H1 (cell line): Measurements from ENCODE around the gene KDF1. TPM values are rescaled to one million over a fixed set of nuclear protein-coding genes. Genes with fewer than 3 reads are reported as not detected.

Experiments
- GABPA ChIP-seq: IDR thresholded peaks from 2 replicates; pipeline ENCODE4 v1.6.1; 2011; ENCODE audit warnings: mild to moderate bottlenecking, low read length, moderate library complexity, borderline replicate concordance; ENCODE audit not compliant: insufficient read depth
- polyA plus RNA-seq, 7 experiments: library from polyadenylated mRNA; depleted of rRNA in 3 of 7; stranded (reverse) in 5 of 7; unstranded in 2 of 7; fragments of >200 nt in 5 of 7; fragments of 200-250 nt in 2 of 7; gene quantifications; 1 replicate in 5 of 7; 2 replicates in 1 of 7; 4 replicates in 1 of 7; pipeline versions ENCODE4 v1.2.1 to v1.2.3, GENCODE V29; 2011 to 2013; ENCODE audit warnings: missing spikeins in 2 of 7, mixed read lengths in 2 of 7
- total RNA-seq: library from RNA; stranded (reverse); fragmentation: NEBNext Ultra II Directional; extraction: Animal tissue kit (Norgen Biotek cat#: 25700); gene quantifications from 2 replicates; pipeline ENCODE4 v1.2.1, GENCODE V29; 2021

Gene KDF1
- total and polyA plus RNA-seq, 2 of the 8 experiments (the other 6 are each of a cell fraction or from before 2014, with no cell fraction given), result 16.9 to 37.5 TPM

DNA sequence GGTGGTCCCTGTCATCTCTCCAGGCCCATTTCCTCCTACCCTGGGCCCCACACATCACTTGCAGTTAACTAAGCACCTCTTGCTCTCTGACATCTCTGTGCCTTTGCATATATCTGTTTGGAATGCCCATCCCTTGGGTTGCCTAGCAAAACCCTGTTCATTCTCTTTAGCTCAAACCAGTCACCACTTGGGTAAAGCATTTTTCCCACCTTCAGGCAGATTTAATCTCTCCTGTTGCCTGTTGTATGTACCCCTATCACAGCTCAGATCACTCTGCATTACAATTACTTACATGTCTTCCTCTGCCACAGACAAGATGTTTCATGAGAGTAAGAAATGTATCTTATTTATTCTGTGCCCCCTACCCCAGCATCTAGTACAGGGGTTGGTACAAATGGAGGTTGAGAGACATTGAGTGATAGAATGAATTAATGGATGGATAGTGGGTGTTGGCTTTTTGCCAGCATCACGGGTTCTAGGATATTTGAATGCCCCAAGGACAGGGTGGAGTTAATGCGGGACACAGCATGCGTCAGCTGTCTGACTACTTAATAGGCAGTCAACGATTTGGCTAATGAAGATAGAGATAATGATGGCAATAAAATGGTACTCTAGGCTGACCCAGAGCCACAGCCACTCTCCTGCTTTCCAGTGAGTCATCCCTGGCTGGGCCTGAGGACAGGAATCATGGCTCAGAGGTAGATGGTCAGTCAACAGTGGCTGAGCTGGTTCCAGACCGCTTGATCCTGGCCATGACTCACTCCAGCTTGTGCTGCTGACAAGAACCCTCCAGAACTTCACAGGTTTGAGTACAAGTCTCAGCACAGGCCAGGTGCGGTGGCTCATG, 53.0 kb downstream of the KDF1 start (continued):
- TF ChIP-seq GABPA, result no peak
- TF ChIP-seq, all 59 proteins: peak for 0
